OCI-LY1 (cell line): Measurements from ENCODE around the gene ASPHD1.
"Not testable (repeated sequence)": the region's sequence is repeated elsewhere in the genome, so short reads cannot be mapped to it uniquely, and the experiment has no call there.

Experiments
- H2AFZ ChIP-seq: fragments of 200-600 bp; sonication (generic), shearing (Covaris generic); 2 replicates; pipeline ENCODE4 v1.6.0; 2014; ENCODE audit warnings: antibody characterized with exemption, mild to moderate bottlenecking, low read length
- H3F3A ChIP-seq: fragments of 200-600 bp; sonication (generic), shearing (Covaris generic); 2 replicates; pipeline ENCODE4 v1.6.0; 2014; ENCODE audit warnings: mild to moderate bottlenecking, antibody characterized with exemption, low read length, moderate library complexity; ENCODE audit not compliant: insufficient read depth
- H3K27ac ChIP-seq: fragments of 200-600 bp; sonication (generic); 2 replicates; pipeline ENCODE4 v1.5.1; 2014; ENCODE audit warnings: low read length, mixed run types, mild to moderate bottlenecking, low read depth; ENCODE audit not compliant: poor library complexity, severe bottlenecking
- H3K27me3 ChIP-seq: fragments of 200-600 bp; sonication (generic); 2 replicates; pipeline ENCODE4 v1.6.0; 2014; ENCODE audit warnings: antibody characterized with exemption, mild to moderate bottlenecking, low read length, moderate library complexity; ENCODE audit not compliant: insufficient read depth
- H3K36me3 ChIP-seq: fragments of 200-600 bp; sonication (generic); 2 replicates; pipeline ENCODE4 v1.6.1; 2014; ENCODE audit warnings: mild to moderate bottlenecking, antibody characterized with exemption, low read length, moderate library complexity, mixed read lengths; ENCODE audit not compliant: insufficient read depth
- H3K4me1 ChIP-seq: fragments of 200-600 bp; sonication (generic); 2 replicates; pipeline ENCODE4 v1.5.1; 2014; ENCODE audit warnings: mild to moderate bottlenecking, low read length, moderate library complexity; ENCODE audit not compliant: insufficient read depth, severe bottlenecking
- H3K4me2 ChIP-seq: fragments of 200-600 bp; sonication (generic), shearing (Covaris generic); 2 replicates; pipeline ENCODE4 v1.6.1; 2014; ENCODE audit warnings: low read length
- H3K4me3 ChIP-seq: fragments of 200-600 bp; sonication (generic); 2 replicates; pipeline ENCODE4 v1.5.1; 2014; ENCODE audit warnings: low read length, low read depth, mild to moderate bottlenecking, mixed read lengths; ENCODE audit not compliant: poor library complexity, severe bottlenecking
- H3K79me2 ChIP-seq: fragments of 200-600 bp; shearing (Covaris generic); 2 replicates; pipeline ENCODE4 v1.6.1; 2016; ENCODE audit warnings: mixed run types, low read length, mixed read lengths; ENCODE audit not compliant: insufficient read depth
- H3K9ac ChIP-seq: fragments of 200-600 bp; sonication (generic), shearing (Covaris generic); 2 replicates; pipeline ENCODE4 v1.6.1; 2014; ENCODE audit warnings: mild to moderate bottlenecking, low read length, mixed read lengths
- H3K9me2 ChIP-seq: fragments of 200-600 bp; sonication (generic), shearing (Covaris generic); 2 replicates; pipeline ENCODE4 v1.6.1; 2014; ENCODE audit warnings: low read depth, mild to moderate bottlenecking, low read length, mixed read lengths
- H3K9me3 ChIP-seq: fragments of 200-600 bp; shearing (Covaris generic); 2 replicates; pipeline ENCODE4 v1.6.1; 2014; ENCODE audit warnings: low read length, mixed read lengths
- H4K20me1 ChIP-seq: fragments of 200-600 bp; sonication (generic), shearing (Covaris generic); 2 replicates; pipeline ENCODE4 v1.6.0; 2016; ENCODE audit warnings: mild to moderate bottlenecking, low read length; ENCODE audit not compliant: insufficient read depth
- CTCF ChIP-seq: fragments of 200-600 bp; sonication (generic), shearing (Covaris generic); IDR thresholded peaks from 2 replicates; pipeline ENCODE4 v1.5.1; 2017; ENCODE audit warnings: mild to moderate bottlenecking, antibody characterized with exemption, low read length, moderate library complexity, mixed read lengths
- EZH2 ChIP-seq: fragments of 200-600 bp; sonication (generic), shearing (Covaris generic); IDR thresholded peaks from 2 replicates; pipeline ENCODE4 v1.8.0; 2017; ENCODE audit warnings: borderline replicate concordance, mixed run types, mild to moderate bottlenecking, antibody characterized with exemption, low read length, moderate library complexity, mixed read lengths

ASPHD1 gene

GRCh38 chr16:29883987-29884386, 16.3 kb upstream of the ASPHD1 start:
- Histone ChIP-seq H3K9me3 (no peaks in the 10 kb centered on the region), H3K79me2 (no peaks in the 10 kb centered on the region), H3K27me3 (0 out of 2 replicates have a peak, but pooled peaks cover 7% of the 10 kb centered on the region), H3K9ac (no peak overlapping the region), H3K36me3 (no peaks in the 10 kb centered on the region), H3K4me2 (no peak overlapping the region), H3K4me3 (no peak overlapping the region), H3K4me1 (no peaks in the 10 kb centered on the region), H4K20me1 (no peaks in the 10 kb centered on the region), H3K27ac (no peak overlapping the region), H3K9me2 (no peaks in the 10 kb centered on the region), H2AFZ (no peak overlapping the region), H3F3A (no peaks in the 10 kb centered on the region)
- no peak for TF ChIP-seq CTCF
- TF ChIP-seq EZH2 = no peak

- not testable (repeated sequence) for H3K36me3 ChIP-seq, H3F3A ChIP-seq, H3K27me3 ChIP-seq, H4K20me1 ChIP-seq, H3K4me2 ChIP-seq, H3K9me3 ChIP-seq, H3K79me2 ChIP-seq, H3K4me1 ChIP-seq, H3K27ac ChIP-seq, H3K9me2 ChIP-seq, H3K9ac ChIP-seq, H3K4me3 ChIP-seq, H2AFZ ChIP-seq
Observed at GRCh38 chr16:29889372-29889771, 10.9 kb upstream of the ASPHD1 start.

- H3K27ac ChIP-seq = no peak overlapping the region
Observed at GRCh38 chr16:29891525-29892457, 8.5 kb upstream of the ASPHD1 start.

More at GRCh38 chr16:29891525-29892457, 8.5 kb upstream of the ASPHD1 start:
- Histone ChIP-seq H3K4me1 (no peaks in the 10 kb centered on the region), H3K79me2 (no peaks in the 10 kb centered on the region), H3F3A (no peaks in the 10 kb centered on the region), H2AFZ (no peak overlapping the region), H3K9ac (no peak overlapping the region), H3K27me3 (peaks cover 7% of the 10 kb centered on the region; the same call in 1 of the 2 replicates), H3K9me3 (no peaks in the 10 kb centered on the region), H4K20me1 (no peaks in the 10 kb centered on the region), H3K4me2 (no peak overlapping the region), H3K9me2 (no peaks in the 10 kb centered on the region), H3K36me3 (no peaks in the 10 kb centered on the region), H3K4me3 (no peak overlapping the region)
- TF ChIP-seq CTCF (no peak), EZH2 (no peak)
